HepG2 (cell line): Measurements from ENCODE around the gene PCBP1. TPM values are rescaled to one million over a fixed set of nuclear protein-coding genes. Genes with fewer than 3 reads are reported as not detected.

ENCODE experiments used
- SKI ChIP-seq: fragments of 450-650 bp; IDR thresholded peaks from one replicate; pipeline ENCODE4 v1.6.1; 2018; ENCODE audit warnings: mild to moderate bottlenecking; ENCODE audit not compliant: partially characterized antibody
- ZBTB38 ChIP-seq: sonication (generic); formaldehyde crosslinking; IDR thresholded peaks from 2 replicates; pipeline ENCODE4 v1.5.1; 2020; ENCODE audit warnings: mild to moderate bottlenecking, missing genetic modification reagents
- ZMYM3 ChIP-seq: sonication (generic); formaldehyde crosslinking; IDR thresholded peaks from 2 replicates; pipeline ENCODE4 v1.5.1; 2020; ENCODE audit warnings: mild to moderate bottlenecking, missing genetic modification reagents
- ZNF441 ChIP-seq: sonication (generic); formaldehyde crosslinking; IDR thresholded peaks from 2 replicates; pipeline ENCODE4 v1.7.0; 2021; ENCODE audit warnings: missing genetic modification reagents, borderline replicate concordance
- ZNF451 ChIP-seq: sonication (generic); formaldehyde crosslinking; IDR thresholded peaks from 2 replicates; pipeline ENCODE4 v1.5.0; 2020; ENCODE audit warnings: mild to moderate bottlenecking, missing genetic modification reagents
- polyA plus RNA-seq, 8 experiments: library from polyadenylated mRNA; depleted of rRNA in 3 of 8; stranded (reverse) in 7 of 8; unstranded in 1 of 8; fragments of >200 nt; fragmentation: Illumina TruSeq in 4 of 8; extraction: Trizol in 4 of 8; gene quantifications; 2 replicates each; pipeline versions ENCODE4 v1.2.1 to v1.2.3, GENCODE V29; 2011 to 2016; ENCODE audit warnings: low read depth in 4 of 8, missing spikeins in 1 of 8, mixed read lengths in 1 of 8; ENCODE audit not compliant: insufficient read depth in 1 of 8
- total RNA-seq, 5 experiments: library from RNA; depleted of rRNA; stranded (reverse); fragments of >200 nt; fragmentation: Illumina TruSeq; extraction: Trizol; gene quantifications; 2 replicates each; pipeline ENCODE4 v1.2.3, GENCODE V29; 2016; ENCODE audit warnings: low read depth in 1 of 5
- TF ChIP-seq, protein P1 (sequence below), 2 experiments: fragments of 450-650 bp in 1 of 2; sonication (generic) in 1 of 2; formaldehyde crosslinking; IDR thresholded peaks; 2 replicates each; pipeline versions ENCODE4 v1.5.0 to v1.8.0; 2020 to 2022; ENCODE audit warnings: mild to moderate bottlenecking in 1 of 2, missing genetic modification reagents in 1 of 2
- TF ChIP-seq, protein P2 (sequence below): IDR thresholded peaks from 2 replicates; pipeline ENCODE4 v1.4.0; 2020; ENCODE audit warnings: mild to moderate bottlenecking, missing genetic modification reagents
- TF ChIP-seq, protein P3 (sequence below): sonication (generic); formaldehyde crosslinking; IDR thresholded peaks from 2 replicates; pipeline ENCODE4 v1.4.0; 2020; ENCODE audit warnings: missing genetic modification reagents
- TF ChIP-seq, protein P4 (sequence below): sonication (generic); formaldehyde crosslinking; IDR thresholded peaks from 2 replicates; pipeline ENCODE4 v1.5.0; 2020; ENCODE audit warnings: mild to moderate bottlenecking, missing genetic modification reagents, moderate library complexity

Gene PCBP1
- total and polyA plus RNA-seq, 2 of the 13 experiments (the other 11 are each of a cell fraction or from before 2014, with no cell fraction given) = 32.0 to 137 TPM

DNA sequence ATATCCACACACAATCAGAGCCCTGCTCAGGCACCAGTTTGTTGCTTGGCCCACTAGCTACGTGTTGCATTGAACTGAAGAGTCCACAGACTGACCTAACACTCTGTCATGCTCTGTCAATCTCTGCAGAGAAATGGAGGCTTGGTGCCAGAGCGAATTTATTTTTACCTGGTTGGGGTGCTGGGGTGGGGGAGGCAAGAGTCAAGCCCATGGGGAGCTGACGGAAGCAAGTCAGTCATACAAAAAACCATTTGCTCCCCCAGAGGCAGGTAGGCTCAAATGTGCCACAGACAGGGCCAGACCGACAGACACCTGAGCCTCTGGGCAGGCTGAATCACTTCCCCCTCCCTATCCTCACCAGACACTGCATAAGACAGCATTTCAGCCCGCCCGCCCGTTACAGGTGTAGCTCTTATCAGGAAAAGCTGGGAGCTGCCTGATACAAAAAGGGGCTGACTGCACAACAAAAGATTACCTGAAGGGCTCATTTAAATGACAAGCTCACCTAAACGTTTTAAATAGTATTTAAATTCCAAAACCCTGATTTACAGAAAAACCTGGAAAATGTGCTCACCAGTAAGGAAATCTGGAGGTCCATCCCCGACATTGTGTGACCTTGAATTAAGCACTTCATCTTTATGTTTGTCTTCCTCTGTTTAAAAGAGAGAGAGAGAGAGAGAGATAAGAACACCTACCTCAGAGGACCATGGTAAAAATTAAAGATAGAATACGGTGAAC, 2.1 kb upstream of the PCBP1 start (continued):
- TF ChIP-seq, protein P1, sequence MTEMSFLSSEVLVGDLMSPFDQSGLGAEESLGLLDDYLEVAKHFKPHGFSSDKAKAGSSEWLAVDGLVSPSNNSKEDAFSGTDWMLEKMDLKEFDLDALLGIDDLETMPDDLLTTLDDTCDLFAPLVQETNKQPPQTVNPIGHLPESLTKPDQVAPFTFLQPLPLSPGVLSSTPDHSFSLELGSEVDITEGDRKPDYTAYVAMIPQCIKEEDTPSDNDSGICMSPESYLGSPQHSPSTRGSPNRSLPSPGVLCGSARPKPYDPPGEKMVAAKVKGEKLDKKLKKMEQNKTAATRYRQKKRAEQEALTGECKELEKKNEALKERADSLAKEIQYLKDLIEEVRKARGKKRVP (CRISPR knock-in tag; IDR thresholded peaks at IDR 0.05) = peak in 1 of 2 experiments; percentile 28; a peak in 1 of 4 replicates
- TF ChIP-seq, protein P2, sequence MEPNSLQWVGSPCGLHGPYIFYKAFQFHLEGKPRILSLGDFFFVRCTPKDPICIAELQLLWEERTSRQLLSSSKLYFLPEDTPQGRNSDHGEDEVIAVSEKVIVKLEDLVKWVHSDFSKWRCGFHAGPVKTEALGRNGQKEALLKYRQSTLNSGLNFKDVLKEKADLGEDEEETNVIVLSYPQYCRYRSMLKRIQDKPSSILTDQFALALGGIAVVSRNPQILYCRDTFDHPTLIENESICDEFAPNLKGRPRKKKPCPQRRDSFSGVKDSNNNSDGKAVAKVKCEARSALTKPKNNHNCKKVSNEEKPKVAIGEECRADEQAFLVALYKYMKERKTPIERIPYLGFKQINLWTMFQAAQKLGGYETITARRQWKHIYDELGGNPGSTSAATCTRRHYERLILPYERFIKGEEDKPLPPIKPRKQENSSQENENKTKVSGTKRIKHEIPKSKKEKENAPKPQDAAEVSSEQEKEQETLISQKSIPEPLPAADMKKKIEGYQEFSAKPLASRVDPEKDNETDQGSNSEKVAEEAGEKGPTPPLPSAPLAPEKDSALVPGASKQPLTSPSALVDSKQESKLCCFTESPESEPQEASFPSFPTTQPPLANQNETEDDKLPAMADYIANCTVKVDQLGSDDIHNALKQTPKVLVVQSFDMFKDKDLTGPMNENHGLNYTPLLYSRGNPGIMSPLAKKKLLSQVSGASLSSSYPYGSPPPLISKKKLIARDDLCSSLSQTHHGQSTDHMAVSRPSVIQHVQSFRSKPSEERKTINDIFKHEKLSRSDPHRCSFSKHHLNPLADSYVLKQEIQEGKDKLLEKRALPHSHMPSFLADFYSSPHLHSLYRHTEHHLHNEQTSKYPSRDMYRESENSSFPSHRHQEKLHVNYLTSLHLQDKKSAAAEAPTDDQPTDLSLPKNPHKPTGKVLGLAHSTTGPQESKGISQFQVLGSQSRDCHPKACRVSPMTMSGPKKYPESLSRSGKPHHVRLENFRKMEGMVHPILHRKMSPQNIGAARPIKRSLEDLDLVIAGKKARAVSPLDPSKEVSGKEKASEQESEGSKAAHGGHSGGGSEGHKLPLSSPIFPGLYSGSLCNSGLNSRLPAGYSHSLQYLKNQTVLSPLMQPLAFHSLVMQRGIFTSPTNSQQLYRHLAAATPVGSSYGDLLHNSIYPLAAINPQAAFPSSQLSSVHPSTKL (CRISPR knock-in tag) = peak; percentile 24; the same call in 1 of the 2 replicates
- TF ChIP-seq ZBTB38 (CRISPR knock-in tag) = peak; percentile 98
- peak; percentile 36; the same call in 1 of the 2 replicates for TF ChIP-seq ZNF441 (CRISPR knock-in tag)
- TF ChIP-seq, protein P3, sequence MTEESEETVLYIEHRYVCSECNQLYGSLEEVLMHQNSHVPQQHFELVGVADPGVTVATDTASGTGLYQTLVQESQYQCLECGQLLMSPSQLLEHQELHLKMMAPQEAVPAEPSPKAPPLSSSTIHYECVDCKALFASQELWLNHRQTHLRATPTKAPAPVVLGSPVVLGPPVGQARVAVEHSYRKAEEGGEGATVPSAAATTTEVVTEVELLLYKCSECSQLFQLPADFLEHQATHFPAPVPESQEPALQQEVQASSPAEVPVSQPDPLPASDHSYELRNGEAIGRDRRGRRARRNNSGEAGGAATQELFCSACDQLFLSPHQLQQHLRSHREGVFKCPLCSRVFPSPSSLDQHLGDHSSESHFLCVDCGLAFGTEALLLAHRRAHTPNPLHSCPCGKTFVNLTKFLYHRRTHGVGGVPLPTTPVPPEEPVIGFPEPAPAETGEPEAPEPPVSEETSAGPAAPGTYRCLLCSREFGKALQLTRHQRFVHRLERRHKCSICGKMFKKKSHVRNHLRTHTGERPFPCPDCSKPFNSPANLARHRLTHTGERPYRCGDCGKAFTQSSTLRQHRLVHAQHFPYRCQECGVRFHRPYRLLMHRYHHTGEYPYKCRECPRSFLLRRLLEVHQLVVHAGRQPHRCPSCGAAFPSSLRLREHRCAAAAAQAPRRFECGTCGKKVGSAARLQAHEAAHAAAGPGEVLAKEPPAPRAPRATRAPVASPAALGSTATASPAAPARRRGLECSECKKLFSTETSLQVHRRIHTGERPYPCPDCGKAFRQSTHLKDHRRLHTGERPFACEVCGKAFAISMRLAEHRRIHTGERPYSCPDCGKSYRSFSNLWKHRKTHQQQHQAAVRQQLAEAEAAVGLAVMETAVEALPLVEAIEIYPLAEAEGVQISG (CRISPR knock-in tag) = no peak
- TF ChIP-seq, protein P4, sequence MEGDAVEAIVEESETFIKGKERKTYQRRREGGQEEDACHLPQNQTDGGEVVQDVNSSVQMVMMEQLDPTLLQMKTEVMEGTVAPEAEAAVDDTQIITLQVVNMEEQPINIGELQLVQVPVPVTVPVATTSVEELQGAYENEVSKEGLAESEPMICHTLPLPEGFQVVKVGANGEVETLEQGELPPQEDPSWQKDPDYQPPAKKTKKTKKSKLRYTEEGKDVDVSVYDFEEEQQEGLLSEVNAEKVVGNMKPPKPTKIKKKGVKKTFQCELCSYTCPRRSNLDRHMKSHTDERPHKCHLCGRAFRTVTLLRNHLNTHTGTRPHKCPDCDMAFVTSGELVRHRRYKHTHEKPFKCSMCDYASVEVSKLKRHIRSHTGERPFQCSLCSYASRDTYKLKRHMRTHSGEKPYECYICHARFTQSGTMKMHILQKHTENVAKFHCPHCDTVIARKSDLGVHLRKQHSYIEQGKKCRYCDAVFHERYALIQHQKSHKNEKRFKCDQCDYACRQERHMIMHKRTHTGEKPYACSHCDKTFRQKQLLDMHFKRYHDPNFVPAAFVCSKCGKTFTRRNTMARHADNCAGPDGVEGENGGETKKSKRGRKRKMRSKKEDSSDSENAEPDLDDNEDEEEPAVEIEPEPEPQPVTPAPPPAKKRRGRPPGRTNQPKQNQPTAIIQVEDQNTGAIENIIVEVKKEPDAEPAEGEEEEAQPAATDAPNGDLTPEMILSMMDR (CRISPR knock-in tag) = 0 out of 2 replicates have a peak, but pooled peaks have one; percentile 2
- TF ChIP-seq ZMYM3 (CRISPR knock-in tag) = peak; percentile 16; the same call in 1 of the 2 replicates
- TF ChIP-seq SKI = no peak
- TF ChIP-seq ZNF451 (CRISPR knock-in tag) = 0 out of 2 replicates have a peak, but pooled peaks have one; percentile 19
- TF ChIP-seq, all 625 proteins: peak for 28
